ENCODE results near the gene LIPC. TPM values are rescaled to one million over a fixed set of nuclear protein-coding genes. Genes with fewer than 3 reads are reported as not detected.

Gene LIPC
- polyA plus RNA-seq, 3 donors: 0.37 TPM; not detected in 2

GRCh38 chr15:58384667-58385066, 47.1 kb upstream of the LIPC start:
- Histone ChIP-seq H3K27me3 (ENCODE audit: control insufficient read depth in 2 of 2, insufficient read depth in 2 of 2, low read length in 2 of 2) (no peaks in the 10 kb centered on the region), H3K4me2 (replicated peaks; ENCODE audit: extremely low read depth, low read length, poor library complexity, severe bottlenecking) (no peak overlapping the region), H3K9me3 (replicated peaks in 1 of 2; ENCODE audit: control insufficient read depth in 1 of 2, insufficient read depth in 1 of 2, low read length in 2 of 2) (no peaks in the 10 kb centered on the region), H2AFZ (ENCODE audit: insufficient read depth, low read depth, low read length, poor library complexity, severe bottlenecking) (no peak overlapping the region), H3K4me3 (replicated peaks in 1 of 3; ENCODE audit: low read depth in 2 of 3, low read length in 3 of 3) (no peak overlapping the region), H3K27ac (ENCODE audit: low read depth in 1 of 2, low read length in 2 of 2) (no peak overlapping the region), H3K9ac (ENCODE audit: insufficient read depth, low read length, poor library complexity, severe bottlenecking) (no peak overlapping the region), H3K36me3 (replicated peaks in 1 of 2; ENCODE audit: control insufficient read depth in 1 of 2, insufficient read depth in 2 of 2, low read length in 2 of 2) (no peaks in the 10 kb centered on the region), H4K20me1 (ENCODE audit: insufficient read depth, low read length) (no peaks in the 10 kb centered on the region), H3K79me2 (ENCODE audit: insufficient read depth, low read length) (no peaks in the 10 kb centered on the region), H3K4me1 (ENCODE audit: control insufficient read depth in 1 of 2, insufficient read depth in 2 of 2, low read length in 2 of 2) (no peaks in the 10 kb centered on the region)
- Mint-ChIP-seq H3K9me3 (peaks cover 0 to 2% (median 0%) of the 10 kb centered on the region in 7 donors), H3K27me3 (ENCODE audit: low read depth in 3 of 3) (peaks cover 0 to 2% (median 0%) of the 10 kb centered on the region in 3 donors), H3K36me3 (no peaks in the 10 kb centered on the region), H3K27ac (no peak overlapping the region), H3K4me1 (peaks cover 11% of the 10 kb centered on the region), H3K4me3 (no peak overlapping the region)
- intact Hi-C loops (cut with micrococcal nuclease): no loop called here
- no CpG with 5 or more reads among the region's 6 CpGs for WGBS (ENCODE audit: insufficient coverage)
- no peak for DNase-seq
- TF ChIP-seq CTCF (IDR thresholded peaks at IDR 0.05): no peak

- no peak overlapping the region for H3K4me3 Mint-ChIP-seq
- H3K36me3 ChIP-seq (replicated peaks in 1 of 2; ENCODE audit: control insufficient read depth in 1 of 2, insufficient read depth in 2 of 2, low read length in 2 of 2): no peaks in the 10 kb centered on the region
- no peak overlapping the region for H3K4me2 ChIP-seq (replicated peaks; ENCODE audit: extremely low read depth, low read length, poor library complexity, severe bottlenecking)
- no peak for TF ChIP-seq CTCF (IDR thresholded peaks at IDR 0.05)
- H3K27ac Mint-ChIP-seq: no peak overlapping the region
- no peaks in the 10 kb centered on the region for H3K79me2 ChIP-seq (ENCODE audit: insufficient read depth, low read length)
- H3K27me3 ChIP-seq (ENCODE audit: control insufficient read depth in 2 of 2, insufficient read depth in 2 of 2, low read length in 2 of 2): no peaks in the 10 kb centered on the region
- H2AFZ ChIP-seq (ENCODE audit: insufficient read depth, low read depth, low read length, poor library complexity, severe bottlenecking): no peak overlapping the region
- peaks cover 0 to 2% (median 0%) of the 10 kb centered on the region in 3 donors for H3K27me3 Mint-ChIP-seq (ENCODE audit: low read depth in 3 of 3)
- H3K9me3 Mint-ChIP-seq: peaks cover 0 to 2% (median 0%) of the 10 kb centered on the region in 7 donors
- no peak overlapping the region for H3K9ac ChIP-seq (ENCODE audit: insufficient read depth, low read length, poor library complexity, severe bottlenecking)
- no peaks in the 10 kb centered on the region for H3K36me3 Mint-ChIP-seq
- H3K4me1 Mint-ChIP-seq: peaks cover 10% of the 10 kb centered on the region
- H3K27ac ChIP-seq (ENCODE audit: low read depth in 1 of 2, low read length in 2 of 2): no peak overlapping the region
- no peaks in the 10 kb centered on the region for H3K9me3 ChIP-seq (replicated peaks in 1 of 2; ENCODE audit: control insufficient read depth in 1 of 2, insufficient read depth in 1 of 2, low read length in 2 of 2)
- intact Hi-C loops (cut with micrococcal nuclease): no loop called here
- WGBS (ENCODE audit: insufficient coverage): no CpG with 5 or more reads among the region's 3 CpGs
- H3K4me3 ChIP-seq (replicated peaks in 1 of 3; ENCODE audit: low read depth in 2 of 3, low read length in 3 of 3): no peak overlapping the region
- DNase-seq: no peak
- H3K4me1 ChIP-seq (ENCODE audit: control insufficient read depth in 1 of 2, insufficient read depth in 2 of 2, low read length in 2 of 2): no peaks in the 10 kb centered on the region
- H4K20me1 ChIP-seq (ENCODE audit: insufficient read depth, low read length): no peaks in the 10 kb centered on the region
These were observed 45.7 kb upstream of the LIPC start for GRCh38 chr15:58386081-58386480.

Measured in CD14-positive monocyte (primary cell).